Measurements from ENCODE around the gene ZRANB1.
A peak's percentile ranks its signal among the peaks of the same experiment; 100 is the strongest.
"Not testable (repeated sequence)": the region's sequence is repeated elsewhere in the genome, so short reads cannot be mapped to it uniquely, and the experiment has no call there.

Gene ZRANB1

DNA sequence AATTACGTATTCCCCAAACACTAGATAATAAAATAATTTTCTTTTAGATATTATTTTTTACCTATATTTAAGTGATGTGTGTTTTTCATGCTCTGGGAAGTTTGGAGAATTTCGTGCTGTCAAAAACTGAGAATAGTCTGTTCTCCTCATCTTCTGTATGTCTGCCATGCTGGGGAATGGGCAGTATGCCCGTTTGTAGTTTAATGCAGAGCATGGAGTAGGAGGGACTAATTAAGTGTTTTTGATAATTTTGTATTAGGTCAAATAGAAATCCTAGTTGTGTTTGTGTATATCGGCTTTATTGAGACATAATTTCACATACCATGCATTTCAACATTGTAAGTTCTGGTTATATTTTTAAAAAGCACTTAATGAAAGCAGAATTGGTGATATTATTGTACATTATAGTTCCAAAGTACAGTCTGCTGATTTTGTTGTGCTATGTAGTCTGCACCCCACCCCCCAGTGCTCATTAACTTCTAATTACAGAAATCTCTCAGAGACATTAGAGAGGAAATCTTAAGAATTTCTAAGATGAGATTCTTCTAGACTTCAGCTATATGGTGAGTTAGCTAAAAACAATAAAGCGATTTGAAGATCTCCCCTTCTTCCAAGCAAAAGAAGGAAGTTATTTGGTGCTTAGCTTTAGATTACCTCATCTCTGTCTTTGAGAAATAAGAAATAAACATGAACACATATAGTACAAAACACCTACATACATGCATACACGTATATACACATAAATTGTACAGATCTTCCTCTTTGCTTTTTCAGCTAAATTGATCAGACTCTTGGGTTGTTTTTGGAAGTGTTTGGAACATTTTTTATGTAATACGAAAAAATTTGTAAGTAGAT, 22.2 kb downstream of the ZRANB1 start:
- no peak for DNase-seq (ENCODE audit: low spot score)

DNA sequence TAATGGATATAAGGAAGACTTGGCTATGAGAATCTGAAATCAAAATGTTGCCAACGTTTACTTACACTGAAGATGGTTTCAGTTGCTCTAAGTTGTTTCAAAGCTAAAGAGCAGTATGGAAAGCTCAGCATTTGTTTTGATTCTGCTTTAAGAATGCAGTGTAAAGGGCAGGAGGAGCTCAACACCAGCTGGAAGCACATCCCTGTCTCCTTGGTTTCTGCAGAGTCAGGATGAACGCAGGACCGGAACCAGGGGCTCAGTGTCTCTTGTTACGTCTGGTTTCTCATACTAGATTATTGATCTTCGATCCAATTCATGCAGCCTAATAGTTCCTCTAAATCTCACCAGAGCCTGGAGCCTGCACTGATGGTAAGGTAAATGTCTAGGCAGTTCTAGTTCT, 24.1 kb downstream of the ZRANB1 start:
- DNase-seq (ENCODE audit: low spot score) = no peak

DNA sequence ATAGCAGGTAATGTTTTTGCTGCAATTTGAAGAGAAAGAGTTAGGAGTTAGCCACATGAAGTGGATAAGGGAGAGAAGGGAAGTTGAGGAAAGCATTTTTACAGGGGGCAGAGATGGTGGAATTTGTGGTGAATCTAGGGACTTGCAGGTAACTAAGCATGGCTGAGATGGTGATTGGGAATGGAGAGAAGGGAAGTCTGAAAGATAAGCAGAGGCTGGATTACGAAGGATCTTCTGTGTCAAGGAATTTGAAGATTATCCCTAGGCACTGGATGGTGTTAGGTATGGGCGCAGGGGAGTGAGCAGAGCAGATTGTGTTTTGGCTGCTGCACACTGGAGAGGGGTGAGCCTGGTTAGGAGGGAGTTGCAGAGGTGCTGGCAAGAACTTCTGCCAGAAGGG, 25.3 kb downstream of the ZRANB1 start:
- DNase-seq (ENCODE audit: low spot score) = no peak

DNA sequence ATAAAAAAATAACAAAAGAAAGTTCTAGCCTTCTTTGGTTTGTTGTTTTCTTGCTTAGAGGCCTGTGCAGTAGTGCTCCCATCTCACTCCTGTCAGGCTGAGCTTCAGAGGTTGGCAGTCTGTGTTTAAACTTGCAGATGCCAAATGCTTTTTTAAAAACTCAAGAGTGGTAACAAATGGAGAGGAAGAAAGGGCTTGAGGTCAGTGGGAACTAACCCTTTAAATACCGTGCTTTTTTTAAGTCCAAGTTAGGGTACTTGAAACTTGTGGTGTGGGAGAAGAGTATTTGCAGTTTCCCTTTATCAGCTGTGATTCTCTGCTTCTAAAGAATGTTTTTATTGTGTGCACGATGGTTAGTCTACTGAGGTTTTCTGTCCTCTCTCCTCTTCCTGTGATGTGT, 29.4 kb downstream of the ZRANB1 start:
- no peak for DNase-seq (ENCODE audit: low spot score)

DNA sequence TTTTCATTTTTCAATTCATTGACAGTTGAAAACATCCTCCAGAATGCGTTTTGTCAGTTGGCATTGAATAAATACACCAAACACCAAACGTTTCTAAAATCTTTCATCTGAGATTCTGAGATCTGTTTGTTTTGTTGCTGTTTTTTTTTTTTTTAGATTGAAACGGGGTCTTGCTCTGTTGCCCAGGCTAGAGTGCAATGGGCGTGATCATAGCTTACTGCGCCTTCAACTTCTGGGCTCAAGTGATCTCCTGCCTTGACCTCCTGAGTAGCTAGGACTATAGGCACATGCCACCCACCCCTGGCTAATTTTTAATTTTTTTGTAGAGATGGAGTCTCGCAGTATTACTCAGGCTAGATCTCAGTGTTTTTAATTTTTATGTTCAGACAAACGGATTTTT, 30.7 kb downstream of the ZRANB1 start:
- DNase-seq (ENCODE audit: low spot score) = no peak

DNA sequence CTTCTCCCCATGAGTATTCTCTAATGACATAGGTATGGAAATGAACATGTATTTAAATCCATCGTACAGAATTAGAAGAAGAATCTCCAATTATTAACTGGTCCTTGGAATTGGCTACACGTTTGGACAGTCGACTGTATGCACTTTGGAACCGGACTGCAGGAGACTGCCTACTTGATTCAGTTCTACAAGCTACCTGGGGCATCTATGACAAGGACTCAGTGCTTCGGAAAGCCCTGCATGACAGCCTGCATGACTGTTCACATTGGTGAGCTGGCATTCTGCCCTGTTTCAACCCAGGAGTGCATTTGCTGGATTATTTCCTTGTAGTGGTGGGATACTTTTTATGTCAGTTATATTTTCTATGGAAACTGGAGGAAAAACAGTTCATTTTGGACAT, 32.2 kb downstream of the ZRANB1 start:
- DNase-seq (ENCODE audit: low spot score) = no peak

DNA sequence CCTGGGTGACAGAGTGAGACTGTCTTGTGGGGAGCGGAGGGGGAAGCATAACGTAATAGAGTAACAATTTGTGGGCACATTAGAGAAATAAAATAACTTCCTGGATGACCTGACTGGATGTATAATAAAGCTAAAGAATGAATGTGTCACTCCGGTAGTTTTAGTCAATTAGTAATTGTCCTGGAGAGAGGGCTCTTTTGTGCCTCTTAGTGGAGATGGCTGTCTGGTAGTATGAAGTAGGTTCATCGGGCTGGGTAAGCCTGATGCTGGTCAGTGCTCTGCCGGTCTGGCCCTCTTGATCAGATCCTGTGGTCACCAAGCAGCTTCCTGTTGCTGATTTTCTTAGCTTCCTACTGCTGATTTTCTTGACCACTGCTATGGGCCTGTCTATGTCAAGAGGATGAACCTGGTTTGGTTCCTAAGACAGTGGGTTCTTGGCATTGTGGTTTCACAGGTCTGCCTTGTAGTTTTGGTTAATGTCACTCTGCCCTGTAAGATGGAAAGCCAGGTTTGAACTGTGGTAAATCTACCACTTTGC, 34.1 kb downstream of the ZRANB1 start:
- DNase-seq (ENCODE audit: low spot score) = no peak

DNA sequence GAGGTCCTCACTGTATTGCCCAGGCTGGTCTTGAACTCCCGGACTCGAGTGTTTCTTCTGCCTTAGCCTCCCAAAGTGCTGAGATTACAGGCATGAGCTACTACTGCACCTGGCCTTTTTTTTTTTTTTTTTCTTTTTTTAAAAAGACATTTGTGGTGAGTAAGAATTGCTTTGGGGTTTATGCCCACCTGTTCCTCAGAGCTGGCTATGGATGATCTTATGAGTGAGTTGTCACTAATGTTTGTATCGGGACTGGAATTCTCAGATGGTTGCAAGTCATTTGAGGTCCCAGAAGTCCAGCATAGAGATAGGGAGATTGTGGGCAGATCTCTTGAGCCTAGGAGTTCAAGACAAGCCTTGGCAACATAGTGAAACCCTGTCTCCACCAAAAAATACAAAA, 35.2 kb downstream of the ZRANB1 start:
- DNase-seq (ENCODE audit: low spot score) = no peak

DNA sequence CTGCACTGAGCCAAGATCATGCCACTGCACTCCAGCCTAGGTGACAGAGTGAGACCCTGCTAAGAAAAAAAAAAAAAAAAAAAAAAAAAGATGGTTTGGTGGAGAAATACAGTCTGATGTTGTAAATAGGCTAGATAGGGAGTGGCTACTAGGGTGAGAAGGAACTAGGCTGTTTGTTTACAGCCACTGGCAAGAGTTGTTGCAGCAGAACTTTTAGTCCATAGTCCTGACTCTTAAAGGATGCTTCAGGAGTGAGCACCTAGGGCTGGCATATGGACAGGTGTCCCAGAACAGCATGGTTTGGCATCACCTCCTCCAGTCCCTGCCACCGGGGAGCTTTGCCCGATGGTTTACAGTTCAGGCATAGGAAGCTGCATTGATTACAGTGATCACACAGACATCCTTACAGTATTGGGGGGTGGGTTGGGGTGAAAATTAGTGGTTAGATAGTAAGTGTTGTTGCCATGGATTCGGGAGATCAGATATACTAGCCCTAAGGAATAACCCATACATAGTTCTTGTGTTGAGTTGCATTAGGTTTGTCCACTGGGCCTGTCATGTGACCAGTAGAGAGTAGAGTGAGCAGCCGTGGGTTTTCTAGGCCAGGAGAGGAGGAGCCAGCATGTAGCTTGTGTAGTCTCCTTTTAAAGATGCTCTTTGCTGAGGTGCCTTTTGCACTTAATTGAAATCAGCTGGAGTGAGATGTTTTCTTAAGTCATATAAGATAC, 35.9 kb downstream of the ZRANB1 start:
- DNase-seq (ENCODE audit: low spot score) = no peak

DNA sequence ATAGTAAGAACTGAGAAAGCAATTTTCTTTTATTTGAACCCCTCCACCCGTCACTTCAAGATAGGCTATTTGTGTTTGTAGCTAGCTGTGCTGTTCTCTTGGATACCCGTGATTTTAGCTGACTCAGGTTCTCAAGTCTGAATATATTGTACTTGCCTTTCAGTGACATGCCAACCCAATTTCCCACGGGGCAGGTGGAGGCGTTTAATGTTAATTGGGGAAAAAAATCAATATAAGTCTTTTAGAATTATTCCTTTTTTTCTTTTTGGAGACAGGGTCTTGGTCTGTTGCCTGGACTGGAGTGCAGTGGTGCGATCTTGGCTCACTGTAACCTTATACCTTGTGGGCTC, 36.4 kb downstream of the ZRANB1 start:
- no peak for DNase-seq (ENCODE audit: low spot score)

DNA sequence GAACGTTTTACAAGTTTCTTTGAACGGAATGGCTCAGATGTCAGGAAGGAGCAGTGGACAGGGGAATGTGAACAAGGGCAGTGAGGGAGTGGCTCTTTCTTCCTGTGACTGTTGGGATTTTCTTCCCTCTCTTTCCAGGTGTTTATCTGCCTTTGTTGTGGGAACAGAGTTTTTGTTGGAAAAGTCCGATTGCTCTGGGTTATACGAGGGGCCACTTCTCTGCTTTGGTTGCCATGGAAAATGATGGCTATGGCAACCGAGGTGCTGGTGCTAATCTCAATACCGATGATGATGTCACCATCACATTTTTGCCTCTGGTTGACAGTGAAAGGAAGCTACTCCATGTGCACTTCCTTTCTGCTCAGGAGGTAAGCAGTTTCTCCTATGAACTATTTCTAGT, 41.4 kb downstream of the ZRANB1 start:
- DNase-seq (ENCODE audit: low spot score) = no peak

DNA sequence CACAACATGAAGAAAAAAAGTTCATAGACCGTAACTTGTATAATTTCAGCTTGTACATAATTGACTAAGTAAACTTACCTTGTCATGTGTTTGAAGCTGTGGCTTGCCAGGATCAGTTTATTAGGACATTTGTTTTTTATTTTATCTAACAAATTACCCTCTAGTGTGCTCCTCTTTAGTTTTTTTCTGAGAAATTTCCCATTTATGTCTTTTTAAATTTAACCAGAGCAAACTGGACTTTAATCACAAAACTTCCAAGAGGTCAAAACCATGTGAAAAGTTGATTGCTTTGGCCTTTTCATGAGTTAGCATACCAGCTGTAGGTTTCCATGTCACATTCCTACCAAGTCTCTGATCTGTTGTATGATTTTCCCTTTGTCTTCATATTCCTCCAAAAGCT, 42.5 kb downstream of the ZRANB1 start:
- no peak for DNase-seq (ENCODE audit: low spot score)

DNA sequence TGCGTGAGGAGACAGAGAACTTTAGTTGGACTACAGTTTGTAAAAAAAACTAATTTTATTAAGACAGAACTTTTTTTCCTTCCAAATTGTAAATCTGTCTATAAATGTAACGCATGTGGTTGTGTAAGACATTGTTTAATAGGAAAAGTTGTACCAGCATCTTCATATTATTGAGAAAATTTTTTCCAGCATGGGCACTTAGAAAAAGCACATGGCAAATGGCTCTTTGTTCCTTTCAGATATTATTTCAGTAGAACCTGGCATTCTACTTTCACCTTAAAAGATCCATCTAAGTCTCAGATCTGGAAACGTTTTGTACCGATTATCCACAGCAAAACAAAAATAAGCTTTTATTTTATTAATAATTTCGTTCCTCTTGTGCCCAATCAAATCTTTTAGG, 43.2 kb downstream of the ZRANB1 start:
- no peak for DNase-seq (ENCODE audit: low spot score)

DNA sequence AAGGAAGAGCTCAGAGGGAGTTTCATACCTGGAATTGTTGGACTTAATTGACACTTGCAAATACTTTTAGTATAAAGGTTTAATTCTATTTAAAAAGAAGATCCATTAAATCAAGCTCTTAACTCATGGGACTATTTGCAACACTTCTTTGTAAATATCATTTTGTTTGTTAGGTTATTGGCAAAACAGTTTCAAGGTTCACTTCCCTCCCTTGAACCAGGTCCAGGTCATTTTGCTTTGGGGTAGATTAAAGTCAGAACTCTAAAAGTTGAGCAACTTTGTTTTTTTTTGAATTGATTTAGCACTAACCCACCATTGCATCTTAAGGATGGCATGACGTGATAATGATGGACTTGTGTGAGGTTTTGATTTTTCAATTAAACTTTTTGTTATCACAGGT, 45.9 kb downstream of the ZRANB1 start:
- DNase-seq (ENCODE audit: low spot score) = no peak

DNA sequence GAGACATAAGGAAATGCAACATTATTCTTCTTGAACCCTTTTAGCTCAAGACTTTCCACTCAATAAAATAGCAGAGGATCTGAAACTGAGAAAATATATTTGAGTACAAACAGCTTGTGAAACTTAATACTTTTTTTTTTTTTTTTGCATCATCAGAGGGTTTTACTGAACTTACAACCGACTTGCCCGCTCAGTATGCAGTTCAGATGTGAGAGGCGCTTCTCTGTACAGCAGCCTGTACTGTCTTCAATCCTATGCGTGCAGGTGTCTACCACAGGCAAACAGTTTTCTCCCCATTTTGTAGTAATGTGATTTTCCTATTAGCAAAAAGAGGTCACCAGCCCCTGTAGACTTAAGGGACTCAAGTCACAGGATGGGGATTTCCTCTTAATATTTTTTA, 46.8 kb downstream of the ZRANB1 start:
- not testable (repeated sequence) for DNase-seq (ENCODE audit: low spot score)

DNA sequence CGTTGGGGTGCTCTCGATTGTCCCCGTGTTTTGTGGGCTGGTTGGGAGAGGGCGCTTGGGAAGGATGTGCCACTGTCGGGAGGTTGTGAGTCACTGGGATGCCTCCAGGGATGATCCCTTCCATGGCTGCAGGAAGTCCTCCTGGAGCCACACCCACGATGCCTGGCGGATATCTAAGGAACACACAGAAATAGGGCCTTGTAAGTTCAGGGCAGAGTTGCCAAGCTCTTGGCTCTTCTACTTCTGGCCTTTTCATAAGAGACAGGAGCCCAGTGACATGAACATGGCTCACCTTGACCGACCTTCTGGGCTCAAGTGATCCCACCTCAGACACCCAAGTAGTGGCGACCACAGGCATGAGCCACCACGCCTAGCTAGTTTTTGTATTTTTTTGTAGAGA, 47.6 kb downstream of the ZRANB1 start:
- no peak for DNase-seq (ENCODE audit: low spot score)

DNA sequence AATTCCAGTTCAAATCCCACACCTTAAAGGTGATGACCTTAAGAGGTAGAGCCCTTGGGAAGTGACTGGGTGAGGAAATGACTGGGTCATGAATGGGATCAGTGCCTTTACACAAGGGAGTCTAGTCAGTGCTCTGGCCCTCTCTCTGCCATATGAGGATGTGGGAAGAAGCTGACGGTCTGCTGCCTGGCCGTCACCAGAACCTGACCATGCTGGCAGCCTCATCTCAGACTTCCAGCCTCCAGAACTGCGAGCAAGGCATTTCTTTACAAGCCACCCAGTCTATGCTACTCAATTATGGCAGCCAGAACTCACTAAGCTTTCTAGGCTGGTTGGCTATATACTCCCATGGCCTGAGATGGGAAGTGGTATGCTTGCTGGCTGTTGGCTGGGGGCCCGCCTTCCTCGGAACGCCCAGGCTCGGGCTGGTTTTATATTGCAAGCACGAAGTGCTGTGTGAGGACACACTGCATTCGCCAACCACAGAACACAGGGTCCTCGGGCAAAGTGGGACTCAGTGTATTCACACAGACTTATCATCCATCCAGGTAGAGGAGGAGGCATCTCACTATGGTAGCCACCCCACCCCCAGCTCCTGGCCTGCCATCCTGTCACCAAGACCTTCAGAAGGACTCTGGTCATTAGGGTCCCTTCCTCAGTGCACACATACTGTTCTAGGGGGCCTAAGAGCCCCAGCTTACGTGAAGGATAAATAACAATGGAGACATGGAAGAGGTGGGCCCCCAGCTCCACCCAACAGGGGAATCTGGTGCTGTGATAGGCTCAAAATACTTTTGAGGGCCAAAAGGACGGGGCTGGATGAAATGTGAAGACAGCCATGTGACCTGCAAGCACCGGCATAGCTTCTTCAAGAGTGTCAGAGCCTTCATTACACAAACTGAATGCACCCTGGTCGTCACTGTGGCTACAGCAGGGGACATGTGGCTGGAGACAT, 49.0 kb downstream of the ZRANB1 start:
- no peak for DNase-seq (ENCODE audit: low spot score)

DNA sequence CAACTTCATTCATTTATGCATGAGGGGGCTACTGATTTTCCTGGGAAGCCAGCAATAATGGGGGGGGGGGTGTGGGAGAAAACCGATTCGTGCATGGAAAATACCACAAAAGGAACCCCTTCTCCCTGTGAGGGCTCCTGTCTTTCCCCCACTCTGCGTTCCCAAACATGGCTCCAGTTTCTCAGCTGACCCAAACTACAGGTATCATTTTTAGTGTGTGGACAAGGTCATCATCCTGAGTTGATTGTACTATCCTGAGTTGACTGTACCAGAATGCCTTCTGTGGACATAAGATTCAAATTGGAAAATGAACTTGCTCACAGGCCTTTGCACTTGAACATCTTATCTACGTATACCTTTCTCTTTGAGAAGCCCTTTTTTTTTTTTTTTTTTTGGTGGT, 49.9 kb downstream of the ZRANB1 start:
- DNase-seq (ENCODE audit: low spot score) = no peak

DNA sequence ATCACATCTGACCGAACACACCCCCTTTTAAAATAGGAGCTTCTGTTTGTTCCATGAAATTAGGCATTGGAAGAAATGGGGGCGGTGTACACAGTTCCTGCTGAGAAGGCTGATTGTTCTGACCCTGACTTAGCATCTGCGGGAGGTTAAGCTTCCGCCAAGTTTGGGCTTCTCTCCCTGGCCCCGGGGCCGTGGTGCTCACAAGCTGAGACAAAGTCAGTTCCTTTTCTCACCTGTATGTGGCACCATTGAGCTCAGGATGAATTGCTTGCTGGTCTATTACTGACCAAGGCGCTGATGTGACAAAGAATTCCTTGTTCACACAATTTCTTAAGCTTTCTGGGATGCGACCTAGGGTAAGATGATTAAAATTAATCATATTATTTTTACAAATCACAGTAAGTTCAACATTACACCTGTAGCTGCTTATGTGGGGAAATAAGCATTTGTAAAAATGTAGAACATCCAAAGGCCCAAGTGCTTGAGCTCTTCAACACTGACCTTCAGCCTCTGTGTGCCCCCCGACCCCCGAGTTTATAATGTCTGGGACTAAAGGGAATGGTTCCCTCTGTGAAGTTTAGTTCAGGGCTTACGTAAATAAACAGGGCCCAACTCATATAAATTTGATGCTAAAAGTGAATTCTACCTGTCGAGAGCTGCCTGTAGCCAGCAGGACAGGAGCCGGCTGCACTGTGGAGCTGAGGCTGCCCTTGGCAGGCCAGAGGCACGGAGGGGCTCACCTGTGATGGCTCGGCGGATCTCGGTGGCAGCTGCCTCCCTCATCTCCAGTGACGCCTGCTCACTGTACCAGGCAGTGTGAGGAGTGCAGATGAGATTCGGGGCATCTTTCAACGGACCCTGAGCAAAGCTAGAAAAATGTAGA, 50.8 kb downstream of the ZRANB1 start:
- DNase-seq (ENCODE audit: low spot score) = peak; percentile 47

DNA sequence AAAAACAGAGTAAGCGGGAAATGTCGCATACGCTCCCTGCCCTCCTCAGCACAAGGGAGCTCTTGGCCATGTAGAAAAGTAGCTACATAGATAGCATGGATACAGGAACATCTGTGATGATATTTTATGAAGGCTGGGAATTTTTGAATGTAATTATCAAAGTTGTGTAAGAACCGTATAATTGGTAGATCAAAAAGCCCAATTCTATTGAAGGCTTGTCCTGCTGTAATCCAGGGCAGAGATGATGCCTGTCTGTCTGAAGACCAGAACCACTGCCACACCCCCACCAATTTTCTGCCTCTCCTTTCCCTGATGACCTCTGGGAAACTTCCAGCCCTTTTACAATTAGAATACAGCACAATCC, 51.4 kb downstream of the ZRANB1 start:
- no peak for DNase-seq (ENCODE audit: low spot score)

DNA sequence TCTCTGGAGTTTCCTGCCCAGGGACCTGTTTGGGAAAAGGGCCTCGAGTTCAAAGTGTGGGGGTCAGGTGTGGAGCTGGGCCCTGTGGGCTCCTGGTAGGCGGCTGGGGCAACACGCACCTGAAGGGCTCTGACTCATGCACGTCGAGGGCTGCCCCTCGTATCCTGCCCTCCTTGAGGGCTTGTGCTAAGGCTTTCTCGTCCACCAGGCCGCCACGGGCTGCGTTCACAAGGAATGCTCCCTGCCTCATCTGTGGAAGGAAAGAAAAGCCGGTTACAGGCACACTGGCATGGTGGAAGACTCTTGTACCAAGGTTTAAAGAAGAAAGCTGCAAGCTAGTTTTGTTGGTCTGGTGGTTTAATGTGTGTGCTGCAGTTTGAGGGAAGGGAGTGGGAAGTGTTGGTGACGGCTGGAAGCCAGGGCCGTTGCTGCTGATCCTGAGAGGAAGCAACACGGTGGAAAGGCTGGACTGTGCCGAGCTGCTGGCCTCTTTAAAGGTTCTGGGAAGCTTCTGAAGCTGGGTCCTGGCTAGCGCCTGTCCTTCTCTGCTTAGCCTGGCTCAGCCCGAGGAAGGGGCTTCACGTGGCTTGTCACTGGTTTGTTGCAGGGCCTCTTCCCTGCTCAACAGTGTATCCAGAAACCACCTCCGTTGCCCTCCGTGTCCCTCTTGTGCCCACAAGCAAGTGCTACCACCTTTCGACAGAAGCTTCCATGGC, 52.0 kb downstream of the ZRANB1 start:
- no peak for DNase-seq (ENCODE audit: low spot score)

All from AG20443 (cell line).